HepG2 (cell line): ENCODE data around the gene DIS3L2. TPM values are rescaled to one million over a fixed set of nuclear protein-coding genes. Genes with fewer than 3 reads are reported as not detected.

Experiments
- ATAC-seq: fragments of 200-7000 bp; cut with Tn5 transposase; 3 replicates; pipeline ENCODE4 v1.9.1; 2020; ENCODE audit warnings: mild to moderate bottlenecking, moderate library complexity
- BruUV-seq: library from RNA; stranded (reverse); fragments of 400-500 nt; replicated peaks from 2 replicates; lab custom pipeline; 2021; lab: Mats Ljungman, UMichigan
- CTCF ChIA-PET: fragments of 300-600 bp; formaldehyde crosslinking; extraction: SDS; loops from one replicate; lab custom pipeline; 2021; ENCODE audit warnings: low total read pairs, inconsistent platforms, low intra/inter-chr PET ratio; lab: Yijun Ruan, JAX
- POLR2A ChIA-PET: fragments of 350-600 bp; sonication (Branson Sonifier 250); formaldehyde crosslinking; loops from one replicate; lab custom pipeline; 2020; ENCODE audit warnings: antibody characterized with exemption, inconsistent platforms; lab: Yijun Ruan, JAX
- DNase-seq: peaks from one replicate; pipeline ENCODE4 v3.0.0-alpha.2; 2015; ENCODE audit warnings: low spot score
- FAIRE-seq: peaks from 3 replicates; lab custom pipeline; 2011; peaks lifted over from hg19 to GRCh38; lab: Jason Lieb, UNC
- H2AFZ ChIP-seq: one replicate; pipeline ENCODE4 v1.6.1; 2011; ENCODE audit warnings: low read length, inconsistent platforms
- H3K27ac ChIP-seq: fragments of 300-600 bp; 3 replicates; pipeline ENCODE4 v1.8.0; 2011; ENCODE audit warnings: mixed run types, mild to moderate bottlenecking, mixed read lengths, low read length, inconsistent platforms; ENCODE audit not compliant: insufficient read depth; ENCODE audit errors: extremely low read length
- H3K27me3 ChIP-seq, 2 experiments: fragments of 200-600 bp in 1 of 2; 2 replicates in 1 of 2; 3 replicates in 1 of 2; pipeline versions ENCODE4 v1.6.0 to v1.8.0; 2011; ENCODE audit warnings: low read length in 2 of 2, mild to moderate bottlenecking in 2 of 2, moderate library complexity in 2 of 2, inconsistent platforms in 1 of 2; ENCODE audit not compliant: insufficient read depth in 2 of 2, control insufficient read depth in 1 of 2
- H3K36me3 ChIP-seq, 2 experiments: fragments of 200-600 bp in 1 of 2; replicated peaks in 1 of 2; 2 replicates in 1 of 2; 3 replicates in 1 of 2; pipeline versions ENCODE4 v1.5.1 to v1.8.0; 2011; ENCODE audit warnings: low read length in 2 of 2, inconsistent platforms in 1 of 2; ENCODE audit not compliant: insufficient read depth in 2 of 2, control insufficient read depth in 1 of 2
- H3K4me1 ChIP-seq: 2 replicates; pipeline ENCODE4 v1.5.1; 2012; ENCODE audit warnings: low read length, inconsistent platforms; ENCODE audit not compliant: insufficient read depth
- H3K4me2 ChIP-seq: 2 replicates; pipeline ENCODE4 v1.6.0; 2011; ENCODE audit warnings: low read depth, low read length, inconsistent platforms
- H3K4me3 ChIP-seq, 3 experiments: fragments of 200-600 bp in 1 of 3; sonication (generic), shearing (Covaris generic) in 1 of 3; replicated peaks in 1 of 3; 2 replicates each; pipeline ENCODE4 v1.5.1; 2011 to 2016; ENCODE audit warnings: low read length in 3 of 3, inconsistent platforms in 2 of 3, low read depth in 2 of 3, mild to moderate bottlenecking in 2 of 3, control low read depth in 1 of 3, mixed read lengths in 1 of 3; ENCODE audit not compliant: insufficient read depth in 1 of 3
- H3K79me2 ChIP-seq: one replicate; pipeline ENCODE4 v1.6.1; 2011; ENCODE audit warnings: low read length, inconsistent platforms; ENCODE audit not compliant: insufficient read depth
- H3K9ac ChIP-seq: 2 replicates; pipeline ENCODE4 v1.6.0; 2011; ENCODE audit warnings: mild to moderate bottlenecking, low read depth, low read length, inconsistent platforms; ENCODE audit not compliant: insufficient read depth
- H3K9me3 ChIP-seq: 2 replicates; pipeline ENCODE4 v1.5.1; 2012; ENCODE audit warnings: mild to moderate bottlenecking, low read length
- H4K20me1 ChIP-seq: 2 replicates; pipeline ENCODE4 v1.6.0; 2011; ENCODE audit warnings: inconsistent platforms, mild to moderate bottlenecking, low read length, moderate library complexity; ENCODE audit not compliant: insufficient read depth
- CEBPB ChIP-seq: IDR thresholded peaks from 2 replicates; pipeline ENCODE4 v1.6.1; 2011; ENCODE audit warnings: low read depth, low read length, improper control_type of control experiment, borderline replicate concordance
- DNMT1 ChIP-seq: sonication (generic); formaldehyde crosslinking; IDR thresholded peaks from 2 replicates; pipeline ENCODE4 v1.5.1; 2020; ENCODE audit warnings: mild to moderate bottlenecking, missing genetic modification reagents
- FOXM1 ChIP-seq: sonication (generic); formaldehyde crosslinking; IDR thresholded peaks from 2 replicates; pipeline ENCODE4 v1.5.0; 2020; ENCODE audit warnings: missing genetic modification reagents
- FOXO1 ChIP-seq: sonication (generic); formaldehyde crosslinking; IDR thresholded peaks from 2 replicates; pipeline ENCODE4 v1.4.0; 2020; ENCODE audit warnings: missing genetic modification reagents
- HNF4G ChIP-seq, 2 experiments: sonication (generic) in 1 of 2; formaldehyde crosslinking in 1 of 2; IDR thresholded peaks; 2 replicates each; pipeline versions ENCODE4 v1.4.0 to v1.6.1; 2011 to 2020; ENCODE audit warnings: borderline replicate concordance in 2 of 2, low read depth in 2 of 2, mild to moderate bottlenecking in 2 of 2, low read length in 1 of 2, missing genetic modification reagents in 1 of 2, moderate library complexity in 1 of 2
- JUN ChIP-seq: sonication (generic); formaldehyde crosslinking; IDR thresholded peaks from 2 replicates; pipeline ENCODE4 v1.4.0; 2020; ENCODE audit warnings: mild to moderate bottlenecking, missing genetic modification reagents
- SIX4 ChIP-seq: sonication (generic); formaldehyde crosslinking; IDR thresholded peaks from 2 replicates; pipeline ENCODE4 v1.4.0; 2020; ENCODE audit warnings: missing genetic modification reagents
- U2AF1 ChIP-seq: fragments of 200-400 bp; formaldehyde crosslinking; optimal IDR thresholded peaks from 2 replicates; pipeline ENCODE3; 2017; ENCODE audit warnings: mild to moderate bottlenecking, low read depth, low read length
- ZBTB2 ChIP-seq: sonication (generic); formaldehyde crosslinking; IDR thresholded peaks from 2 replicates; pipeline ENCODE4 v1.8.0; 2022; ENCODE audit warnings: low read depth, missing genetic modification reagents
- ZFY ChIP-seq: sonication (generic); formaldehyde crosslinking; IDR thresholded peaks from 2 replicates; pipeline ENCODE4 v1.4.0; 2020; ENCODE audit warnings: missing genetic modification reagents
- ZNF235 ChIP-seq: sonication (generic); formaldehyde crosslinking; IDR thresholded peaks from 2 replicates; pipeline ENCODE4 v1.8.1; 2023; ENCODE audit warnings: mild to moderate bottlenecking, missing genetic modification reagents, borderline replicate concordance
- ZNF264 ChIP-seq: sonication (generic); formaldehyde crosslinking; IDR thresholded peaks from 2 replicates; pipeline ENCODE4 v1.4.0; 2020; ENCODE audit warnings: missing genetic modification reagents
- ZNF839 ChIP-seq: sonication (generic); formaldehyde crosslinking; IDR thresholded peaks from 2 replicates; pipeline ENCODE4 v1.4.0; 2020; ENCODE audit warnings: missing genetic modification reagents, mild to moderate bottlenecking, borderline replicate concordance
- ZSCAN22 ChIP-seq: sonication (generic); formaldehyde crosslinking; IDR thresholded peaks from 2 replicates; pipeline ENCODE4 v1.4.0; 2020; ENCODE audit warnings: mild to moderate bottlenecking, missing genetic modification reagents
- WGBS: methylation state at CpG from one replicate; pipeline ENCODE4 v1.1.6; 2017; ENCODE audit warnings: low lambda C conversion rate; 5-methylcytosine and 5-hydroxymethylcytosine counted together
- in situ Hi-C: cut with HindIII; loops from 2 replicates; pipeline ENCODE4 v1.10.0; 2017; ENCODE audit warnings: low pct_unique_long_range_greater_than_20kb; ENCODE audit not compliant: extremely low pct_ligation_motif_present
- intact Hi-C: fragments of 100-400 bp; cut with micrococcal nuclease; formaldehyde crosslinking; loops from one replicate; pipeline ENCODE4 v1.10.0; 2022; ENCODE audit not compliant: unreplicated experiment
- polyA plus RNA-seq, 8 experiments: library from polyadenylated mRNA; depleted of rRNA in 3 of 8; stranded (reverse) in 7 of 8; unstranded in 1 of 8; fragments of >200 nt; fragmentation: Illumina TruSeq in 4 of 8; extraction: Trizol in 4 of 8; gene quantifications; 2 replicates each; pipeline versions ENCODE4 v1.2.1 to v1.2.3, GENCODE V29; 2011 to 2016; ENCODE audit warnings: low read depth in 4 of 8, missing spikeins in 1 of 8, mixed read lengths in 1 of 8; ENCODE audit not compliant: insufficient read depth in 1 of 8
- total RNA-seq, 5 experiments: library from RNA; depleted of rRNA; stranded (reverse); fragments of >200 nt; fragmentation: Illumina TruSeq; extraction: Trizol; gene quantifications; 2 replicates each; pipeline ENCODE4 v1.2.3, GENCODE V29; 2016; ENCODE audit warnings: low read depth in 1 of 5

DIS3L2 gene
- total and polyA plus RNA-seq, 2 of the 13 experiments (the other 11 are each of a cell fraction or from before 2014, with no cell fraction given), result 7.0 to 23.9 TPM

GRCh38 chr2:232216028-232216427 is 254.5 kb downstream of the DIS3L2 start:
- no peak overlapping the region for H3K4me2 ChIP-seq
- intact Hi-C loops, result no loop called here
- H3K4me3 ChIP-seq, result no peak overlapping the region
- TF ChIP-seq CEBPB (no peak), ZNF839 (CRISPR knock-in tag) (no peak), DNMT1 (CRISPR knock-in tag) (no peak), ZNF264 (CRISPR knock-in tag) (no peak), ZSCAN22 (CRISPR knock-in tag) (no peak), HNF4G (IDR thresholded peaks at IDR 0.05; ENCODE audit: borderline replicate concordance, low read depth, low read length) (no peak), HNF4G (CRISPR knock-in tag; IDR thresholded peaks at IDR 0.05; ENCODE audit: borderline replicate concordance, low read depth) (no peak)
- H3K27ac ChIP-seq, result no peak overlapping the region
- in situ Hi-C loops, result no loop called here
- no peaks in the 10 kb centered on the region for H3K4me1 ChIP-seq
- FAIRE-seq (no peak), ATAC-seq (no peak), DNase-seq (no peak)
- ChIA-PET CTCF (no interaction called here), POLR2A (no interaction called here)
- no peaks in the 10 kb centered on the region for H4K20me1 ChIP-seq
- H3K79me2 ChIP-seq, result no peaks in the 10 kb centered on the region
- no peak overlapping the region for H3K9ac ChIP-seq
- BruUV-seq, result no TSS peak
- peaks cover 3 to 7% of the 10 kb centered on the region in 2 experiments; a peak in 2 of 5 replicates for H3K36me3 ChIP-seq
- no peaks in the 10 kb centered on the region for H3K9me3 ChIP-seq
- no peaks in the 10 kb centered on the region for H3K27me3 ChIP-seq
- WGBS, result 94% methylated on average over 3 of the region's 3 CpGs
- no peak overlapping the region for H2AFZ ChIP-seq

GRCh38 chr2:232218778-232219495 is 257.4 kb downstream of the DIS3L2 start:
- Histone ChIP-seq H3K9ac (no peak overlapping the region), H2AFZ (no peak overlapping the region), H3K36me3 (peaks cover 1 to 7% of the 10 kb centered on the region in 2 experiments; a peak in 1 of 5 replicates), H3K27ac (no peak overlapping the region), H4K20me1 (no peaks in the 10 kb centered on the region)
- CTCF ChIA-PET, result no interaction called here
- intact Hi-C loops, result no loop called here
- no TSS peak for BruUV-seq
- POLR2A ChIA-PET, result no interaction called here
- no peak for TF ChIP-seq SIX4 (CRISPR knock-in tag)
- TF ChIP-seq ZNF235, result no peak
- no peak for TF ChIP-seq JUN (CRISPR knock-in tag)
- TF ChIP-seq FOXO1 (CRISPR knock-in tag), result no peak
- TF ChIP-seq ZFY, result no peak
- no peak for TF ChIP-seq ZBTB2 (CRISPR knock-in tag)
- no peak for TF ChIP-seq FOXM1
- TF ChIP-seq U2AF1, result no peak
- TF ChIP-seq, all 625 proteins: peak for 0
- Histone ChIP-seq H3K79me2 (no peaks in the 10 kb centered on the region), H3K9me3 (no peaks in the 10 kb centered on the region), H3K27me3 (no peaks in the 10 kb centered on the region), H3K4me1 (no peaks in the 10 kb centered on the region), H3K4me3 (no peak overlapping the region), H3K4me2 (no peak overlapping the region)
- 98% methylated on average over 6 of the region's 6 CpGs for WGBS
- no peak for DNase-seq
- no peak for ATAC-seq
- in situ Hi-C loops, result no loop called here
- no peak for FAIRE-seq
